ENCODE data around the gene TMEM156.
"Not testable (repeated sequence)": the region's sequence is repeated elsewhere in the genome, so short reads cannot be mapped to it uniquely, and the experiment has no call there.

TMEM156 gene

DNA sequence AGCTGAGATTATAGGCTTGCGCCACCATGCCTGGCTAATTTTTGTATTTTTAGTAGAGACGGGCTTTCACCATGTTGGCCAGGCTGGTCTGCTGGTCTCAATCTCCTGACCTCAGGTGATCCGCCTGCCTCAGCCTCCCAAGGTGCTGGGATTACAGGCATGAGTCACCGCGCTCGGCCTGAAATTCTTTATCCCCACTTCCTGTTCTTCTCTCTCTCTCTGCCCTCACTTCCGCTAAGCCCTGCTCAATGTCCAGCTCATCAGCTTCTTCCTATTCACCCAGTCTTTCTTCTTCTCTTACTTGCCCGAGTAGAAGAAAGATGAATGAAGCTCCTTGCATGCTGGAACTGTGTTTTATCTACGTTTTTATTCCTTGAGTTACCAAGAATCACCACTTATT, 43.9 kb downstream of the TMEM156 start:
- DNase-seq, result not testable (repeated sequence)

DNA sequence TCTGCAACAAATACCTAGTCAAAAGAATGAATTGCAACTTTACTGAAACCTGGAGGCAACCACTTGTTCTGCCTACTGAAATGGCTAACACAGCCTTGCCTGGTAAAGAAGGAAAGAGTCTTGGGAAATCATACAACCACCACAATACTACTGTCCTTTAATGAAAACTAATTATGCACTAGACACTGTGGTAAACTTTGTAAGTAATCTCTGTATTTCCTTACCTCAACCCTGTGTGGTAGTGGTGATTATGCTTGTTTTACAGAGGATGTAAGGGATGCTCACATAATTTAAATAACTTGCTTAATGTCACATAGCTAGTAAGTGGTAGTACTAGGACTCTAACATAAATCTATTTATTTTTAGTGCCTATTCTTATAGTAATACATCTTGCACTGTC, 44.7 kb downstream of the TMEM156 start:
- no peak for DNase-seq

DNA sequence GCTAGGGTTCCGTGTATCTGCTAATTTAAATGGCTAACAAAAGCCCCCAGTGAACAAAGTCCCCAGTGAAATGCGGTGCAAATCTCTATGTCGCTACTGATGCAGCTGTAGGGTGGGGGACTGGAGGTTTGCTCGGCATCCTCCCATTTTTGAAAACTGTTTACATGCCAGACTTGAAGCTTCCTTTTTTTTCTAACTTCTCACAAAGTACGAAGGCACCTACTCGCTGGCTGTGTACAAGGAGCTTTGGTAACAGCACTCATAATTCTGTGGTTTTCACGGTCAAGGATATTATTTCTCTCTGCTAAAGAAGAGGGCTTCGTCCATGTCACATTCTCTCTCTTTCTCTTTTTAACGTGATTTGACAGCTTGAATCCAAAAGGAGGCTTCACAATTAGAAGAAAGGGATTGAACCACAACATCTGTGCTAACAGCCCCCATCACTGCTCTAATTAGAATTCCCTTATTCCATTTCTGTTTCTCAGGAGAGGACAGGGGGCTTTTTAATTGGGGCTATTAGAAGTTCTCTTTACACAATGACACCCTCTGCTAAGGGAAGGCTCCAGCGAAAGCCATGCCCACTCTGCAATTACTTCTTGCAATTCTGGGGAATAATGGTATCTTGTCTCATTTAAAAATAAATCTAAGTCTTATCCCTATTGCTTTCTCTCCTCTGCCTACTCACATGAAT, 46.7 kb downstream of the TMEM156 start:
- DNase-seq, result peak; percentile 27 to 28

DNA sequence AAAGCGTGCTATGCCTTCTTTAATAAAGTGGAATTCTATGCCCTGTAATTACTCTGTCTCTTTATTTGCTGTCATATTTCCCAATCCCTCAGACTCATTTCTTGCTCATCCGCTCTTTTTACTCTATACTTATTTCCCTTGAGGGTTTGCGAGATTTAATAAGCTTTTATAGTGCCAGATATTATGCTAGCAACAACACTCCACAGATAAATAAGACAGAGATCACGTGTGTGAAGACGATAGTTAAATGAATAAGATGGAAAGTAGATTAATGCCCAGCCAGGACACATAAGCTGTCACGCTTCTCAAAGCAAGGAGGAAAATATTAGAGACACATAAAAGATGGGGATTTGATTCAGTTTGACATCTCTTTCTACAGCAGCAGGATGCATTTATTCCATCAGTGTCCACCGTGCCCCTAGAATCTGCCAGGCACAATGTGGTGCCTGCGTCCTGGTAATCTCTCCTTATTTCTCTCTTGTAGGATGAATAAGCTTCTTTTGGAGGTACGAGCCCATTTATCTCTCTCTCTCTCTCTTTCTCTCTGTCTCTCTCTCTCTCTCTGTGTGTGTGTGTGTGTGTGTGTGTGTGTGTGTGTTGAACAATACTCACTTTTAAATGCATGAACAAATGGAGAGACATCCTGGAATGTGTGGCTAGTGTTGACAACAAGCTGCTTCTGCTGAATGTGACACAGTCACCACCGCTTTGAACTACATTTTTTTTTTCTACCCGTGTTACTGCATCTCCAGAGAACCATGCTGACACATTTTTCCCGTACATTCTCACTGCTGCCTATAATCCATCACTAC, 48.2 kb downstream of the TMEM156 start:
- no peak for DNase-seq

DNA sequence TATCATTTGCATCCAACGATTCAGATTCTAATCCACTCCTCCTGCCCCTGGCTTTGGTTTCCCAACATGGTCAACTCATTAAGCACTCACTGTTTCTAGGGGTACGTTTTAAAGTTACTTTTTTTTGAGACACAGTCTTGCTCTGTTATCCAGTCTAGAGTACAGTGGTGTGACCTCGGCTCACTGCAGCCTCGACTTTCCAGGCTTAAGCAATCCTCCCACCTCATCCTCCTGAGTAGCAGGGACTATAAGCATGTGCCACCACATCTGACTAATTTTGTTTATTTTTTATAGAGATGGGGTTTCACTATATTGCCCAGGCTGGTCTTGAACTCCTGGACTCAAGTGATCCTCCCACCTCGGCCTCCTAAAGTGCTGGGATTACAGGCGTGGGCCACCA, 48.9 kb downstream of the TMEM156 start:
- DNase-seq, result peak; percentile 57 to 75

DNA sequence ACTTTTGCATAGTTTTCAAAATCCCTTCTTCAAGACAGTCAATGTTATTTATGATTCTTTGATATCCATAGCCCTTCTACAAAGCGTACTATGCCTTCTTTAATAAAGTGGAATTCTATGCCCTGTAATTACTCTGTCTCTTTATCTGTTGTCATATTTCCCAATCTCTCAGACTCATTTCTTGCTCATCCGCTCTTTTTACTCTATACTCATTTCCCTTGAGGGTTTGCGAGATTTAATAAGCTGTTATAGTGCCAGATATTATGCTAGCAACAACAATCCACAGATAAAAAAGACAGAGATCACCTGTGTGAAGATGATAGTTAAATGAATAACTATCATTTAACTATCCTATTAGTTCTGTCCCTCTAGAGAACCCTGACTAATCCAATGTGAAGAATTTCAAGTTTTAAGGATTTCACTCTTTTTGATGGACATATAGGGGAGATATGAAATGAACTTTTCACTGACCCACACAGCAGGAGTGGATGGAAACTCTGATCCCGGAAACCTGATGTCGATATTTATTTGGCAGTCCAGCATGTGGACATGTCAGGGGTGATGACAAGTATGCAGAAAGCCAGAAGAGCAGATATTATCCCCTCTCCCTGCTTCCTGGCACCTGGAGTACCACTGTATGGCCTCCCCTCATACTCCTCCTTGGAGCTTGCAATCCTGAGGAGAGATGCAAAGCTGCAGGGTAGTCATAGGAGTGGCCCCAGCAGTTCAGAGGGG, 49.7 kb downstream of the TMEM156 start:
- DNase-seq, result no peak

DNA sequence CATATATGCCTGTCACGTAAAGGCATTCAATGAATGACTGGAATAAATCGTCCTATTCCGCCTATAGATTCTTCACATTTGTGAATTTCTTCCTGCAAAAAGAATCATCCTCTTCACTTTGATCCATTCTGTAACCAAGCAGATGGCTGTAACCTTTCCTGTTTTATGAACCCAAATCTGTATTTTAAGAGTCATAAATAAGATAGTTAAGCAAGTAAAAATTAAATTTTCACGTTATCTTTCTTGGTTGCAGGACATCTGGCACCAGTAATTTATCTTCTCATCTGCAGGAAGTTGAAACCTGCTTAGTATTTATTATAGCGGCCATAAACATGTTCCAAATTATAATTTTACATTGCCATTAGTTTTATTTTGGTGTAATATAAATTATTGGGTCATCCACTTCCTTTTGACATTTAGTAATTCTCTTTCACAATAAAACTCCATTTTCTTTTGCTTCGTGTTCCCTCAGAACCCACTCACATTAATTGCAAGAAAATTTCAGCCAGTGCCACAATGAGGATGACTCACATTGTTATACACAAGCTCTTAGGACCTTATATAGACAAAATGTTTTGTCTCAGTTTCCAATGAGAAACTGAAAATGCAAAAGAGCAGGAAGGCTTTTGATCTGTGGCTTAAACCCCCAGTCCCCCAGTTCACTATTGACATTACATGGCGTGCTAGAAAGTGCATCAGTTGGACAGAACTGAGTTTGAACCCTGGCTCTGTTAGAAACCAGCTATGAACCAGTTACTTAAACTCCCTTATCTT, 51.1 kb downstream of the TMEM156 start:
- peak; percentile 83 to 86 for DNase-seq

DNA sequence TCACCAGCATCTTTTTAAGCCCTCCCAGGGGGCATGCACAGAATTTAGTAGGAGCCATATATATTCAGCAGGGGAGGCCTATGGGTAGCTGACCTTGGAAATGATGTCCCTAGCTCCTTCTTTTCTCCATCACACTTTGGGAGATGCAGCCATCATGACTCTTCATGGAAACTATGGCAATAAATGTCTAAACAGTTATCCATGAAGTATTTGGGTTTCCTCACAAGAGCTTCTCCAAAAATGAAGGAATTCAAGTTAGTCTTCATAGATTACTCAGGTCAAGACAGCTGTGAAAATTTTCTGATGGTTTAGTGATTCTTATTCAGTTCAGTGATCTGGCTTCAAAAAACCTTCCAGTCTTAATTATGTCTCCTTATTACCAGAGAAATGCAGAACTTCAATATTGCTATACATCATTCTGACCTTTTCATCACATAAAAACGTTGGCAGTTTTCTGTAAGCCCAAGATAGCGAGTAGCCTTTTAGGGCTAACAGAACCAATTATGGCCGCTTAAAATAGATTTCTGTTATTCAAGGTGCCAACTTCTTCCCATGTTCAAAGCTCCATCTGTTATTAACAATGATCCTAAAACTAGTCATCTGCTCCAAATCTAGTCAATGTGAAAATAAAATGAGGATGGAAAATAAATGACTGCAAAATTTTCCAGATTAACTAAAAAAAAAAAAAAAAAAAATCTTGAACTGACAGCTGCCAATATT, 52.5 kb downstream of the TMEM156 start:
- DNase-seq, result no peak

DNA sequence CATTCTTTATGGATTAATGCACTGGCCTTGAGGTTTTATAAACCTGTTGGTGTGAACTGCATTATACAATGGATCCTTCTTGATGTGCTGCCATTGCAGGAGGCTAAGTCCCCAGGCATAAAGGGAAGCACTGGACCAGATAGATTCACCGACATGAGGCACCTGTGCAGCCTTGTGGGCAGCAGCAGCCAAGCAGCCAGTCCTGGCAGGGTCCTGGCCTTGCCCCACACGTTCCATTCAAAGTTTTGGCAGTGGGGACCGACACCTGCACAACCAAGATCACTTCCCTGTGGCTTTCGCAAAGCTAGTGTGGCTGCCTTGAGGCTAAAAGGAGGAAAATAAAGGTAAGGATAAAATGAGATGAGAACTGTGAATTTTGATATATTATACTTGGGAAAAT, 53.1 kb downstream of the TMEM156 start:
- DNase-seq, result no peak

DNA sequence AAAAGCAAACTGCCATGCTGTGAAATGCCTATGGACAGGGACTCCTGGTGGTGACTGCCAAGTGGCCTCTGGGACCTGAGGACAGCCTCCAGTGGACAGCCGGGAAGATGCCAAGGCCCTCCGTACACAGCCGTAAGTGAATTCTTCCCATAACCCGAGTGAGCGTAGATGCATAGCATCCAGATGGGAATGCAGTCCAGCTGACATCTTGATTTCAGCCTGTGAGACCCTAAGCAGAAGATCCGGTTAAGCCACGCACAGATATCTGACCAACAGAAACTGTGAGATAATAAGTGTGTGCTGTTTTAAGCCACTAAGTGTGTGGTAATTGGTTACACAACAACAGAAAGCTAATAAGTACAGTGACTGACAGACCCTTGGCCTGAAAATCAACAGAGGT, 55.9 kb downstream of the TMEM156 start:
- no peak for DNase-seq

DNA sequence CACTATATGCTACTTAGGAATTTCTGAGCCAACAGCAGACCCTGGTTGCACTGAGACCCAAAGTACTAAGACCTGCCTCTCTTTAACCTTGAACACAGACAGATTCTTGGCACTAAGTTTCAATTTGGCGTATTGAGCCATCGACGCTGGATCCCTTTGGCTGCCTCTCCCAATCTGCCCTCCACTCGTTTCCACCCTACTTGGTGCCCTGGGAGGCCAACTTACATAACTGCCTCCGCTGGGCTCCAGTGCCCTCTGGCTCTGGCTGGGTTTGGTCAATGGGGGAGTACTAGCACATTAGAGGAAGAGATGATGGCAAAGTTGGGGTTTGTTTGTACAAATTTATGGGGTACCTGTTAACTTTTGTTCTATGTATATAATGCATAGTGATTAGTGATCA, 63.5 kb downstream of the TMEM156 start:
- DNase-seq, result no peak

DNA sequence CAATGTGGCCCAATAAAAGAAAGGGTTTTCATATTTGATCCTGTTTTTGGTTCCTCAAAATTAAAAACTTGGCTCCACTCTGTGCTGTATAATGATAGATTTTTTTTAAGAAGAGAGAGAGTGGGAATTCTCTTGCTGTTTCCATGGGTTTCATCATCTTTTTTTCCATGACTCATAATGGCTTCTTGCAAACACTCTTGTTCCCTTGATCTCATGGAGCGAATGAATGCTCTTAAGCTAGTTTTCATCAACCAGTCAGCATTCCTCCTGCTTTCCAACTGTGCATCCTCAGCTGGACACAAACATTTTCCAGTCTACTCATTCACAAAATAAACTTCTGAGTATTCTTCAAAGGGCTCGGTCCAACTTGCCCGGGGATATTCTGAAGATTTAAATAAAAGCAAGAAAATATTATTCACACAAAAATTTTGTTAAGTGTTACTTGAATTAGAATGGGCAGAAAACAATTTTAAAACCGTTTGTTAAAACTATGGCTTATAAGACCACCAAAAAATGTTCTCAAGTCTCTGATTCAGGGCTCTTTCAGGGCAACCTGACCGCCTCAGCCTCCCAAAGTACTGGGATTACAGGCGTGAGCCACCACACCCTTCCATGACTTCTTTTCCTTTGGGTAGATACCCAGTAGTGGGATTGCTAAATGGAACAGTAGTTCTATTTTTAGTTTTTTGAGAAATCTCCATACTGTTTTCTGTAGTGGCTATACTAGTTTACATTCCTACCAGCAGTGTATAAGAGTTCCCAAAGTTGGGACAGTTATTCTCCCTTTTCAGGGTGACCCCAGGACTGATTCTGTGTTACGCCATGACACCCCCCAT, 64.7 kb downstream of the TMEM156 start:
- DNase-seq, result peak; percentile 19 to 44

DNA sequence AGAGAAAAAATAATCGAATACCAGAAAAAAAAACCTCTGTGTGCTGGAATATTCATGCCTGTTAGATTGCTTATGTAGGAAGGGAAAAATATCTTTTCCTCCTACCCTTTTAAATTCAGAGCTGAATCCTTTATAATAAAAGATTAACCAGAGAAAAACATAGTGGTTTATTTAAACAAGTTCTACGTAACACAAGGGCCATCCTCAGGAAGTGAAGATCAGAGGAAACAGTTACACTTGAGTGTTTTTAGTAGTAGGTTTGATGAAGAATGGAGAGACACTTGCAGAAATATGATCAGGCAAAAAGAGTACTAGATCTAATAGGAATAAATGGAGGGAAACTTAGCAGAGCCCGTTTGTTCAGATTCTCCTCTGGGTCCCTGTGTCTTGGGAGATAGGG, 66.3 kb downstream of the TMEM156 start:
- no peak for DNase-seq

DNA sequence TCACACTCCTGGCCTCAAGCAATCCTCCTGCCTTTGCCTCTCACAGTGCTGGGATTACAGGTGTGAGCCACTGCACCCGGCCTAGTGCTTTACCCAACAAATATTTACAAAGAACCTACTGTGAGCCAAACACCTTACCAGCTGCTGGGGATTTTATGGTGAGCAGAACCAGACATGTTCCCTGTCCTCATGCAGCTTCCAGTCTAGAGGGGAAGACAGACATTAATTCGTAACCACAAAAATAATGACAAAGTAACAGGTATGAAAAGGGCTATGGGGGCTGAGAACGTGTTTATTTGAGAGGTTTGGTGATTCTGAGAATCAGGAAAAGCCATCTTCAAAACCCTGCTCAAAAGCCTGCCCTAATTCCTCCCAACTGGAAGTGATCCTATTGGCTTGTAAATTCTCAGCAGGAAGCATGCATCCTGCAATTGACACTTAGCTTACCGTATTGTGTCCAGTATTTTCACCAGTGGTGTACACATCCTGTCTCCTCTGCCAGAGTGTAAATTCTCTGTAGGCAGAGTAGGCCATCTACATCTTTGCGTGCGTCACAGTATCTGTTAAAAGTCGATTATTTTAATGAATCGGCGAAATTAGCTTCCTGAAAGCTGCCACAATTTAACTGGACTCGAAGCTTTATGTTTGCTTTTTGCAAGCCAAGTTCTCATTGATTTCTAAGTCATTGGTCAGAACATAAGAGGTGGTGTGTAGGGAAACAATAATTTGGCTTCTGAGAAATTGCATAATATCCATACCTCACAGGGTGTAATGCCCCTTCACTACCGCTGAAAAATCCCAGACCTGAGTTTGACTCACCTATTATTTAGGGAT, 67.0 kb downstream of the TMEM156 start:
- DNase-seq, result no peak

DNA sequence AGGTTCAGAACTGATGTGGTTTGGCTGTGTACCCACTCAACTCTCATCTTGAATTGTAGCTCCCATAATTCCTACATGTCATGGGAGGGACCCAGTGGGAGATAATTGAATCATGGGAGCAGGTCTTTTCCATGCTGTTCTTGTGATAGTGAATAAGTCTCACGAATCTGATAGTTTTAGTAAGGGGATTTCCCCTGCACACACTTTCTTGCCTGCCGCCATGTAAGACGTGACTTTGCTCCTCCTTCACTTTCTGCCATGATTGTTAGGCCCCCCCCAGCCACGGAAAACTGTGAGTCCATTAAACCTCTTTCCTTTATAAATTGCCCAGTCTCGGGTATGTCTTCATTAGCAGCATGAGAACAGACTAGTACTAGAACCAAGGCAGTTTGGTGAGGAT, 73.0 kb downstream of the TMEM156 start:
- DNase-seq, result not testable (repeated sequence)

DNA sequence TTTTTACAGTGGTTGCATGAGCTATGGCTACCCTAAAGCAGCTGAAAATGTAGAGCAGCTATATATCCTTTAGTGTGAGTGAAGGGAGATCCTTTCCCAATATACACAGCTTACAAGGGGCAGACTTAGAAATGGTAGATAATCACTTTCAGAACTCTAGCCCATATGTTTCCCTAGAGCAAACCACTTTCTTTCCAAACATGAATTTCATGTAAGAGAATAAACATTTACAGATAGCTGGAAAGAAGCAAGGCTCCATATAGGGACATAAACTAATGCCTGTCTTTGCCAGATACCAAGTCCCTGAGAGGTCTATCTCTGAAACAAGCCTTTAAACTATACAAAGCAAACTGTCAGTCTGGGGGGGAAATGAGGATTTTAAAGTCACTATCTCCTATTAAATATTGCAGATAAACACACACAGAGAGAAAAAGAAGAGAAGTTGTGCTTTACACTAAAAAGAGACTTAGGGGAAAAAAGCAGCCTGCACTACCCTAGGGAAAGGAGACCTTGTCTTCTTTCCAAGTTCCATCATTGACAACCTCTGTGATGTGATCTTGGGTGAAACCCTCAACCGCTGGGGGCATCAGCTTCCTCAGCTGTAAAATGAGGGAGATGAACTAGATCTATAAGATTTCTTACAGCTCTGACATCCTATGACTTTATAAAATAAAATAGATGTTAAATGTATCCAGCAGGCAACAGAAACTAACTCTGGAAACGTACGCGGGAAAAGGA, 73.6 kb downstream of the TMEM156 start:
- DNase-seq, result no peak

DNA sequence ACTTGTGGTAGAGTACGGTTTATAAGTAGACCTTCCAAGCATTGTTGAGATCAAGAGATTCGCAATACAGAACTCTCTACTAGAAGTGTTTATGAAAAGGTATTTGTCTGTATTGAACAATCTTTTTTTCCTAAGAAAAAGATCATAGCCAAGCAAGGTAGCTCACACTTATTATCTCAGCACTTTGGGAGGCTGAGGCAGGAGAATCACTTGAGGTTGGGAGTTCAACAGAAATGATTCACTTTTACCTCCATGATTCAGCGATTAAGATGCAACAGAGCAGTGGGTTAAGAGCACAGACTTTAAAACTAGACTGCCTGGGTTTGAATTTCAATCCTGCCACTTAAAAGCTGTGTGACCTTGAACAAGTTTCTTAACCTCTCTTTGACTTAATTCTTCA, 74.3 kb downstream of the TMEM156 start:
- DNase-seq, result no peak

DNA sequence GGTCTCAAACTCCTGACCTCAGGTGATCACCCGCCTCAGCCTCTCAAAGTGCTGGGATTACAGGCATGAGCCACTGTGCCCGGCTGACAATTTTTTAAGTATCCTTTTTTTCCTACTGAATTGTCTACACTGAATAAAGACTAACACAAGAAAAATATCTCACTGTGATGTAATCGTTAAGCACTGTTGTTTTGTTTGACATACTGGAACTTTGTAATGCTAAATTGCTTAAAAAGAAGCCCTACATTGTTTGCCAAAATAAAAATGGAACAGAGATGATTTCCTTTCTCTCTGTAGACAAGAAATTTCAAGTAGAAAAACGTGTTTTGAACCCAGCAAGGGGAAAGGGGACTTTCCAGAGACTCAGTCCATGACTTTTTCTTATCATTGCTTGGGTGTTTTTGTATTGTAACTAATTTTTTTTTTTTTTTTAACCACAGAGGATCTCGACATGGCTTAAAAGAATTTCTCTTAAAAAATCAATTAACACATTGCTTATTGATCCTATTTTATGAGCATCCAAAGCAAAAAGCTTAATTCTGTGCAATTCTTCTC, 74.9 kb downstream of the TMEM156 start:
- no peak for DNase-seq

DNA sequence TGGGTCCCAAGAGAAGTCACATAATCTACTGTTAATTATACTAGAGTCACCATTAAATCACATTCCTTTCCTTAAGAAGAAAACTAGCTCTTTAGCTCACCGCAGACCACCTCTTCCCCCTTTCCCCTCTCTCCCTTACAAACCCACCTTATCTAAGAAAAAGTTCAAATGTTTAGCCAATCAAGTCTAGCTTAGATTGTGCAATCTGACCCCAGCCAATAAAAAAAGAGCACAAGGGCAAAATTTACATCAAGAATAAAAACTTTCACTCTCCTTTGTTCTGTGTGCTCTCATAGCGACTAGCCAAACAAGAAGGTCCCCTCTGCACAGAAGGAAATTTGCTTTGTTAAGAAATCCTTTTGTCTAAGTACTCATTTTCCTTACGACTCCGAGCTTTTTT, 76.3 kb downstream of the TMEM156 start:
- DNase-seq, result no peak

All from inflammatory macrophage (primary cell).